H1 (cell line): ENCODE measurements around the gene OR8D2. TPM values are rescaled to one million over a fixed set of nuclear protein-coding genes. Genes with fewer than 3 reads are reported as not detected.

ENCODE experiments used
- CTCF ChIA-PET: fragments of 300-600 bp; sonication (Branson Sonifier 250); formaldehyde crosslinking; loops from one replicate; lab custom pipeline; 2021; ENCODE audit not compliant: partially characterized antibody; lab: Charles Lee
- POLR2A ChIA-PET: fragments of 300-600 bp; sonication (Branson Sonifier 250); formaldehyde crosslinking; loops from one replicate; lab custom pipeline; 2021; ENCODE audit warnings: inconsistent platforms; ENCODE audit not compliant: partially characterized antibody; lab: Charles Lee
- DNase-seq, 2 experiments: peaks; one replicate each; pipeline versions ENCODE4 v3.0.0 to v3.0.0-alpha.2; 2010 to 2022; ENCODE audit warnings: low spot score in 2 of 2, low read depth in 1 of 2, mixed read lengths in 1 of 2
- FAIRE-seq: peaks from 2 replicates; lab custom pipeline; 2011; peaks lifted over from hg19 to GRCh38; lab: Jason Lieb, UNC
- H2AFZ ChIP-seq: 2 replicates; pipeline ENCODE4 v1.8.1; 2012; ENCODE audit warnings: low read length, inconsistent platforms
- H2AK5ac ChIP-seq: 2 replicates; pipeline ENCODE4 v1.6.1; 2013; ENCODE audit warnings: low read depth, low read length
- H2BK120ac ChIP-seq: replicated peaks from 2 replicates; pipeline ENCODE3; 2013; ENCODE audit warnings: low read depth, low read length, inconsistent platforms
- H2BK12ac ChIP-seq: 2 replicates; pipeline ENCODE4 v1.6.1; 2013; ENCODE audit warnings: low read depth, low read length
- H2BK15ac ChIP-seq: 2 replicates; pipeline ENCODE4 v1.6.1; 2013; ENCODE audit warnings: low read length
- H2BK20ac ChIP-seq: 2 replicates; pipeline ENCODE4 v1.6.1; 2013; ENCODE audit warnings: low read length
- H2BK5ac ChIP-seq: 2 replicates; pipeline ENCODE4 v1.6.1; 2013; ENCODE audit warnings: low read depth, low read length
- H3K14ac ChIP-seq: 2 replicates; pipeline ENCODE4 v1.6.1; 2013; ENCODE audit warnings: inconsistent platforms; ENCODE audit not compliant: insufficient read length
- H3K18ac ChIP-seq: 2 replicates; pipeline ENCODE4 v1.6.1; 2013; ENCODE audit warnings: low read length; ENCODE audit errors: extremely low read depth
- H3K23ac ChIP-seq: 2 replicates; pipeline ENCODE4 v1.6.1; 2013; ENCODE audit warnings: inconsistent platforms; ENCODE audit not compliant: insufficient read length
- H3K23me2 ChIP-seq: 2 replicates; pipeline ENCODE4 v1.6.1; 2013; ENCODE audit warnings: low read depth, low read length
- H3K27ac ChIP-seq: 2 replicates; pipeline ENCODE4 v1.6.1; 2011; ENCODE audit warnings: low read depth, low read length, inconsistent platforms
- H3K27me3 ChIP-seq, 4 experiments: replicated peaks in 1 of 4; 1 replicate in 1 of 4; 2 replicates in 3 of 4; pipeline versions ENCODE4 v1.6.1 to v1.8.1; 2011 to 2013; ENCODE audit warnings: low read length in 3 of 4, mild to moderate bottlenecking in 3 of 4, inconsistent platforms in 2 of 4, mixed read lengths in 2 of 4, moderate library complexity in 1 of 4; ENCODE audit not compliant: control insufficient read depth in 3 of 4, insufficient read depth in 3 of 4; ENCODE audit errors: extremely low read depth in 1 of 4
- H3K36me3 ChIP-seq, 4 experiments: 2 replicates each; pipeline versions ENCODE4 v1.6.1 to v1.8.1; 2011 to 2013; ENCODE audit warnings: mild to moderate bottlenecking in 4 of 4, low read length in 3 of 4, moderate library complexity in 2 of 4, control low read depth in 1 of 4, inconsistent platforms in 1 of 4; ENCODE audit not compliant: insufficient read depth in 4 of 4, control insufficient read depth in 2 of 4
- H3K4ac ChIP-seq: replicated peaks from 2 replicates; pipeline ENCODE3; 2013; ENCODE audit warnings: low read length, low read depth, mixed read lengths, inconsistent platforms; ENCODE audit not compliant: insufficient read length
- H3K4me1 ChIP-seq, 4 experiments: replicated peaks in 1 of 4; 1 replicate in 1 of 4; 2 replicates in 3 of 4; pipeline versions ENCODE4 v1.6.1 to v1.8.1; 2011 to 2013; ENCODE audit warnings: low read length in 3 of 4, inconsistent platforms in 2 of 4, mixed read lengths in 1 of 4; ENCODE audit not compliant: insufficient read depth in 4 of 4, control insufficient read depth in 3 of 4
- H3K4me2 ChIP-seq, 2 experiments: 2 replicates each; pipeline versions ENCODE4 v1.6.1 to v1.8.1; 2011 to 2013; ENCODE audit warnings: low read depth in 2 of 2, low read length in 2 of 2, control low read depth in 1 of 2, inconsistent platforms in 1 of 2, mild to moderate bottlenecking in 1 of 2; ENCODE audit not compliant: insufficient read depth in 1 of 2
- H3K4me3 ChIP-seq, 4 experiments: fragments of 200-600, 300-600 bp in 1 of 4; sonication (generic), shearing (Covaris generic), sonication (Bioruptor Twin) in 1 of 4; 2 replicates each; pipeline versions ENCODE4 v1.5.1 to v1.8.1; 2011 to 2016; ENCODE audit warnings: low read length in 4 of 4, low read depth in 3 of 4, control low read depth in 2 of 4, inconsistent platforms in 2 of 4, mild to moderate bottlenecking in 2 of 4, mixed read lengths in 1 of 4, moderate library complexity in 1 of 4; ENCODE audit not compliant: insufficient read depth in 2 of 4; ENCODE audit errors: extremely low read depth in 1 of 4
- H3K56ac ChIP-seq: replicated peaks from 2 replicates; pipeline ENCODE3; 2013; ENCODE audit warnings: low read depth, mild to moderate bottlenecking, mixed read lengths, low read length, inconsistent platforms; ENCODE audit not compliant: insufficient read length
- H3K79me1 ChIP-seq: 2 replicates; pipeline ENCODE4 v1.6.1; 2013; ENCODE audit warnings: low read depth, low read length, control low read depth
- H3K79me2 ChIP-seq, 2 experiments: 2 replicates each; pipeline versions ENCODE4 v1.6.1 to v1.8.1; 2012 to 2013; ENCODE audit warnings: low read length in 2 of 2, mild to moderate bottlenecking in 2 of 2, inconsistent platforms in 1 of 2; ENCODE audit not compliant: insufficient read depth in 2 of 2, control insufficient read depth in 1 of 2
- H3K9ac ChIP-seq, 4 experiments: replicated peaks in 1 of 4; 1 replicate in 1 of 4; 2 replicates in 3 of 4; pipeline versions ENCODE4 v1.6.1 to v1.8.1; 2011 to 2013; ENCODE audit warnings: low read depth in 3 of 4, low read length in 3 of 4, control low read depth in 2 of 4, mild to moderate bottlenecking in 2 of 4, moderate library complexity in 2 of 4, inconsistent platforms in 1 of 4; ENCODE audit errors: extremely low read depth in 1 of 4
- H3K9me3 ChIP-seq, 2 experiments: 2 replicates each; pipeline versions ENCODE4 v1.6.1 to v1.8.1; 2012 to 2013; ENCODE audit warnings: mild to moderate bottlenecking in 2 of 2, moderate library complexity in 2 of 2, control low read depth in 1 of 2, inconsistent platforms in 1 of 2, low read depth in 1 of 2, low read length in 1 of 2, mixed read lengths in 1 of 2; ENCODE audit not compliant: insufficient read depth in 2 of 2
- H4K20me1 ChIP-seq, 2 experiments: replicated peaks in 1 of 2; 2 replicates each; pipeline versions ENCODE3 to v1.8.1; 2011 to 2013; ENCODE audit warnings: inconsistent platforms in 2 of 2, low read length in 2 of 2, mild to moderate bottlenecking in 1 of 2; ENCODE audit not compliant: insufficient read depth in 2 of 2, control insufficient read depth in 1 of 2
- H4K5ac ChIP-seq: 2 replicates; pipeline ENCODE4 v1.6.1; 2013; ENCODE audit warnings: low read length, low read depth, mixed read lengths, inconsistent platforms; ENCODE audit not compliant: insufficient read length
- H4K8ac ChIP-seq: 2 replicates; pipeline ENCODE4 v1.8.0; 2013; ENCODE audit warnings: mild to moderate bottlenecking, moderate library complexity, low read length, inconsistent platforms; ENCODE audit not compliant: insufficient read depth; ENCODE audit errors: extremely low read depth
- H4K91ac ChIP-seq: replicated peaks from 2 replicates; pipeline ENCODE3; 2013; ENCODE audit warnings: low read length, mixed read lengths, inconsistent platforms; ENCODE audit not compliant: insufficient read length
- BACH1 ChIP-seq: IDR thresholded peaks from 2 replicates; pipeline ENCODE4 v1.6.1; 2012; ENCODE audit warnings: low read length, improper control_type of control experiment
- POU5F1 ChIP-seq: IDR thresholded peaks from 2 replicates; pipeline ENCODE4 v1.6.1; 2011; ENCODE audit warnings: low read depth, mild to moderate bottlenecking, low read length, moderate library complexity
- WGBS, 2 experiments: shearing (Covaris generic) in 1 of 2; methylation state at CpG; one replicate each; pipeline versions ENCODE4 v1.1.6 to v1.1.7; 2013 to 2015; ENCODE audit warnings: low lambda C conversion rate in 2 of 2, mixed read lengths in 2 of 2, inconsistent platforms in 1 of 2, low coverage in 1 of 2, missing lambda C conversion rate in 1 of 2; ENCODE audit not compliant: insufficient replicate concordance in 2 of 2, insufficient coverage in 1 of 2, insufficient read length in 1 of 2; ENCODE audit errors: extremely low coverage in 1 of 2, missing lambda C conversion rate in 1 of 2; 5-methylcytosine and 5-hydroxymethylcytosine counted together
- long read RNA-seq, 2 experiments: library from RNA in 1 of 2; library from capped mRNA in 1 of 2; stranded (forward); transcript quantifications; one replicate each; pipeline ENCODE4 v2.0.0, GENCODE V29; 2021; ENCODE audit warnings: inconsistent platforms in 1 of 2
- polyA minus RNA-seq, 3 experiments: library from RNA; depleted of rRNA, polyadenylated mRNA; stranded (reverse); fragments of >200 nt; gene quantifications; 1 replicate in 2 of 3; 2 replicates in 1 of 3; pipeline ENCODE4 v1.2.3, GENCODE V29; 2011
- polyA plus RNA-seq, 7 experiments: library from polyadenylated mRNA; depleted of rRNA in 3 of 7; stranded (reverse) in 5 of 7; unstranded in 2 of 7; fragments of >200 nt in 5 of 7; fragments of 200-250 nt in 2 of 7; gene quantifications; 1 replicate in 5 of 7; 2 replicates in 1 of 7; 4 replicates in 1 of 7; pipeline versions ENCODE4 v1.2.1 to v1.2.3, GENCODE V29; 2011 to 2013; ENCODE audit warnings: missing spikeins in 2 of 7, mixed read lengths in 2 of 7
- total RNA-seq: library from RNA; stranded (reverse); fragmentation: NEBNext Ultra II Directional; extraction: Animal tissue kit (Norgen Biotek cat#: 25700); gene quantifications from 2 replicates; pipeline ENCODE4 v1.2.1, GENCODE V29; 2021

Gene OR8D2, protein sequence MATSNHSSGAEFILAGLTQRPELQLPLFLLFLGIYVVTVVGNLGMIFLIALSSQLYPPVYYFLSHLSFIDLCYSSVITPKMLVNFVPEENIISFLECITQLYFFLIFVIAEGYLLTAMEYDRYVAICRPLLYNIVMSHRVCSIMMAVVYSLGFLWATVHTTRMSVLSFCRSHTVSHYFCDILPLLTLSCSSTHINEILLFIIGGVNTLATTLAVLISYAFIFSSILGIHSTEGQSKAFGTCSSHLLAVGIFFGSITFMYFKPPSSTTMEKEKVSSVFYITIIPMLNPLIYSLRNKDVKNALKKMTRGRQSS
- total RNA-seq (not detected in 2 replicates), polyA plus RNA-seq (2011; rRNA removed) (not detected in 2 replicates), polyA minus RNA-seq (2011; rRNA and poly(A)+ RNA removed) (not detected in 2 replicates)
- not detected for polyA plus RNA-seq (2011; cell fraction: cytosol; rRNA removed)
- not detected for polyA plus RNA-seq (2011; cell fraction: nucleus; rRNA removed)
- not detected in 4 replicates for polyA plus RNA-seq (2012, experiment 1 of 2)
- not detected for polyA plus RNA-seq (2012, experiment 2 of 2)
- not detected for polyA plus RNA-seq (2013, experiment 1 of 2)
- not detected for polyA plus RNA-seq (2013, experiment 2 of 2)
- not detected for polyA minus RNA-seq (2011; cell fraction: cytosol; rRNA and poly(A)+ RNA removed)
- polyA minus RNA-seq (2011; cell fraction: nucleus; rRNA and poly(A)+ RNA removed), result not detected
- long read RNA-seq, experiment 1, result 0 reads
- long read RNA-seq, experiment 2, result 0 reads

DNA sequence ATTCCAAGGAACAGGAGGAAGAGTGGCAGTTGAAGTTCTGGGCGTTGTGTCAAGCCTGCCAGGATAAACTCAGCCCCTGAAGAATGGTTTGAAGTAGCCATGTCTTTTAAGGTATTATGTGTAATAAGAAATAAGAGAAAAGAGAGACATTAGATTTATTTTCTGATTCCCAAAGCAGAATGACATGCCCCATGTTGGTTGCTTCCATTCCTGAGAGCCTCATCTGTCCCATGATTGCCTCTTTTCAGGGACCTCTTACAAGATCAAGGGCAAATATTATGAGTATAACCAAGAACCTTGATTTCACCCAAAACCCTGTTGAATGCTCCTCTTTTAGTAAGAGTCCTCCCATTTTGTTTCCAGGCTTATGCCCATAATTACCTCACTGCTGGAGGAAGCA lies at the start of gene OR8D2:
TSS of gene OR8D2 (minus strand) at position 101 of the 400 bp plus-strand sequence. CDS start at position 101, 0 bp downstream.
- H3K4ac ChIP-seq, result no peak within 1 kb of the TSS
- H3K23me2 ChIP-seq, result no peaks in the 10 kb centered on the region; the same call in 1 of the 2 replicates
- H4K5ac ChIP-seq, result no peak within 1 kb of the TSS
- no peaks in the 10 kb centered on the region for H4K20me1 ChIP-seq
- no peak within 1 kb of the TSS for H3K4me3 ChIP-seq
- H4K91ac ChIP-seq, result no peak within 1 kb of the TSS
- H3K79me1 ChIP-seq, result no peaks in the 10 kb centered on the region
- H2BK12ac ChIP-seq, result no peak within 1 kb of the TSS
- CTCF ChIA-PET, result no interaction called here
- H3K79me2 ChIP-seq, result no peaks in the 10 kb centered on the region
- no peak within 1 kb of the TSS for H3K56ac ChIP-seq
- WGBS, 2 experiments, result 95% methylated on average over 1 of the region's 1 CpG; no CpG with 5 or more reads in 1 of the 2 experiments
- H2AFZ ChIP-seq, result no peak within 1 kb of the TSS
- H2BK15ac ChIP-seq, result no peak within 1 kb of the TSS
- no peaks in the 10 kb centered on the region for H3K27me3 ChIP-seq
- no peak within 1 kb of the TSS for H2AK5ac ChIP-seq
- no peak within 1 kb of the TSS for H3K18ac ChIP-seq
- H2BK120ac ChIP-seq, result no peak within 1 kb of the TSS
- H3K4me2 ChIP-seq, result no peak within 1 kb of the TSS
- no peaks in the 10 kb centered on the region for H3K36me3 ChIP-seq
- no peak within 1 kb of the TSS for H3K14ac ChIP-seq
- no peak within 1 kb of the TSS for H3K27ac ChIP-seq
- no peak within 1 kb of the TSS for H2BK20ac ChIP-seq
- no peaks in the 10 kb centered on the region for H3K4me1 ChIP-seq
- H3K9ac ChIP-seq, result no peak within 1 kb of the TSS
- H3K9me3 ChIP-seq, result no peaks in the 10 kb centered on the region; a peak in 1 of 4 replicates
- DNase-seq (no peak), FAIRE-seq (no peak)
- H3K23ac ChIP-seq, result no peak within 1 kb of the TSS
- POLR2A ChIA-PET, result no interaction called here
- H2BK5ac ChIP-seq, result no peak within 1 kb of the TSS
- no peak within 1 kb of the TSS for H4K8ac ChIP-seq
- TF ChIP-seq POU5F1, result no peak
- TF ChIP-seq BACH1, result no peak
